Pancreas (tissue), 10 donors: ENCODE measurements around the gene ATP8A2. TPM values are rescaled to one million over a fixed set of nuclear protein-coding genes. Genes with fewer than 3 reads are reported as not detected.

Experiments
- ATAC-seq, 4 donors: fragments of 200-7000 bp; cut with Tn5 transposase; one replicate each; pipeline versions ENCODE4 v1.8.0 to v1.9.1; 2020; ENCODE audit warnings: mild to moderate bottlenecking in 4 of 4, moderate library complexity in 4 of 4
- DNase-seq, 6 donors: peaks; one replicate each; pipeline ENCODE4 v3.0.0-alpha.2; 2020
- FAIRE-seq: peaks from 2 replicates; lab custom pipeline; 2012; peaks lifted over from hg19 to GRCh38; lab: Jason Lieb, UNC
- H3K27ac ChIP-seq, 4 donors: fragments of 200-600 bp; sonication (generic); 1 replicate in 3 of 4; 2 replicates in 1 of 4; pipeline versions ENCODE4 v1.5.0 to v1.8.0; 2020
- H3K27me3 ChIP-seq, 4 donors: fragments of 200-600 bp; one replicate each; pipeline ENCODE4 v1.8.0; 2021
- H3K36me3 ChIP-seq, 3 donors: fragments of 200-600 bp; sonication (generic) in 1 of 3; one replicate each; pipeline versions ENCODE4 v1.5.0 to v1.8.0; 2020 to 2021
- H3K4me1 ChIP-seq, 3 donors: fragments of 200-600 bp; one replicate each; pipeline ENCODE4 v1.8.0; 2021
- H3K4me3 ChIP-seq, 4 donors: fragments of 200-600 bp; sonication (generic) in 2 of 4; one replicate each; pipeline versions ENCODE4 v1.5.0 to v1.8.0; 2020 to 2021
- H3K9me3 ChIP-seq, 4 donors: fragments of 200-600 bp; one replicate each; pipeline ENCODE4 v1.8.0; 2021
- WGBS, 2 donors: extraction: QIAGEN DNeasy Blood & Tissue Kit; methylation state at CpG; one replicate each; pipeline ENCODE4 v1.1.7; 2013; 5-methylcytosine and 5-hydroxymethylcytosine counted together
- intact Hi-C, 3 donors: fragments of 100-400 bp; cut with DNase I; formaldehyde crosslinking; loops; one replicate each; pipeline versions ENCODE4 v1.11.1 to v1.14.2; 2022
- polyA plus RNA-seq, 2 donors: library from polyadenylated mRNA; stranded (reverse); fragments of 200-250 nt; gene quantifications; one replicate each; pipeline ENCODE4 v1.2.3, GENCODE V29; 2013
- total RNA-seq, 6 donors: library from RNA; stranded (reverse); fragmentation: NEBNext Ultra II Directional in 4 of 6; extraction: Animal tissue kit (Norgen Biotek cat#: 25700) in 4 of 6; gene quantifications; one replicate each; pipeline versions ENCODE4 v1.2.1 to v1.2.4, GENCODE V29; 2021 to 2023
- TF ChIP-seq, protein P1 (sequence below), 4 donors: fragments of 200-600 bp; sonication (generic) in 3 of 4; IDR thresholded peaks; one replicate each; pipeline versions ENCODE4 v1.5.0 to v1.8.0; 2021; ENCODE audit warnings: antibody characterized with exemption in 4 of 4
- donor health status: healthy with polysubstance abuse.
- donor health status: DM: no; HTN: no; CAD: no; lungs with moderate emphysema.
- donor health status: DM: no; HTN: no; CAD: no.
- donor health status: control.
- donor health status: control.
- donor health status: Bipolar disorder and iron deficiency.
- donor health status: DM: yes; HTN: yes; CAD: no.
- donor health status: DM: no; HTN: no; CAD: no.
- donor health status: DM: no; HTN: no; CAD: no.
- donor health status: DM: yes; HTN: yes; CAD: no.

The ATP8A2 gene
- total and polyA plus RNA-seq, 8 donors: 0.04 to 0.28 (median 0.14) TPM

DNA sequence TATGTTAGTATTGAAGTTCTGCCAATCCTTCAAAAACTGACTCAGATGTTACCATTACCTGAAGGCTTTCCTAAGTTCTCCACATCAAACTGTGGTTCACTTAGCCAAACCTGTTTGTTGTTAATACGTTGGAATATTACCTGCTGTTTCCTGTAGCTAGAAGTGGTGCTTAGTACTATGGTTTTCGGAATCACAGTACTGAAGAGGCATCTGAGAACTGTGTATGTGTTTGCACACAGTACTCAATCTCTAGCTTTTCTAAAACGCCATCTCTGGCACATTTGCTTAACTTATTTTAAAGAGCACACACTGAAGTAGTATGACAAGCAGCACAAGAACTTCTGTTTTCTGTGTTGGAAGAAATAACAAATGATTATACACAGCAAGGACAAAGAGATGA, 431.9 kb downstream of the ATP8A2 start:
- TF ChIP-seq, protein P1, sequence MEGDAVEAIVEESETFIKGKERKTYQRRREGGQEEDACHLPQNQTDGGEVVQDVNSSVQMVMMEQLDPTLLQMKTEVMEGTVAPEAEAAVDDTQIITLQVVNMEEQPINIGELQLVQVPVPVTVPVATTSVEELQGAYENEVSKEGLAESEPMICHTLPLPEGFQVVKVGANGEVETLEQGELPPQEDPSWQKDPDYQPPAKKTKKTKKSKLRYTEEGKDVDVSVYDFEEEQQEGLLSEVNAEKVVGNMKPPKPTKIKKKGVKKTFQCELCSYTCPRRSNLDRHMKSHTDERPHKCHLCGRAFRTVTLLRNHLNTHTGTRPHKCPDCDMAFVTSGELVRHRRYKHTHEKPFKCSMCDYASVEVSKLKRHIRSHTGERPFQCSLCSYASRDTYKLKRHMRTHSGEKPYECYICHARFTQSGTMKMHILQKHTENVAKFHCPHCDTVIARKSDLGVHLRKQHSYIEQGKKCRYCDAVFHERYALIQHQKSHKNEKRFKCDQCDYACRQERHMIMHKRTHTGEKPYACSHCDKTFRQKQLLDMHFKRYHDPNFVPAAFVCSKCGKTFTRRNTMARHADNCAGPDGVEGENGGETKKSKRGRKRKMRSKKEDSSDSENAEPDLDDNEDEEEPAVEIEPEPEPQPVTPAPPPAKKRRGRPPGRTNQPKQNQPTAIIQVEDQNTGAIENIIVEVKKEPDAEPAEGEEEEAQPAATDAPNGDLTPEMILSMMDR (IDR thresholded peaks at IDR 0.05): no peak
- ATAC-seq (no peak), FAIRE-seq (no peak), DNase-seq (no peak)
- no peak overlapping the region for H3K27ac ChIP-seq
- no peaks in the 10 kb centered on the region for H3K36me3 ChIP-seq
- no peaks in the 10 kb centered on the region for H3K27me3 ChIP-seq
- 48 to 52% methylated on average over 3 of the region's 3 CpGs for WGBS, 2 donors
- intact Hi-C loops: no loop called here
- H3K9me3 ChIP-seq: no peaks in the 10 kb centered on the region
- H3K4me3 ChIP-seq: no peak overlapping the region
- no peaks in the 10 kb centered on the region for H3K4me1 ChIP-seq

DNA sequence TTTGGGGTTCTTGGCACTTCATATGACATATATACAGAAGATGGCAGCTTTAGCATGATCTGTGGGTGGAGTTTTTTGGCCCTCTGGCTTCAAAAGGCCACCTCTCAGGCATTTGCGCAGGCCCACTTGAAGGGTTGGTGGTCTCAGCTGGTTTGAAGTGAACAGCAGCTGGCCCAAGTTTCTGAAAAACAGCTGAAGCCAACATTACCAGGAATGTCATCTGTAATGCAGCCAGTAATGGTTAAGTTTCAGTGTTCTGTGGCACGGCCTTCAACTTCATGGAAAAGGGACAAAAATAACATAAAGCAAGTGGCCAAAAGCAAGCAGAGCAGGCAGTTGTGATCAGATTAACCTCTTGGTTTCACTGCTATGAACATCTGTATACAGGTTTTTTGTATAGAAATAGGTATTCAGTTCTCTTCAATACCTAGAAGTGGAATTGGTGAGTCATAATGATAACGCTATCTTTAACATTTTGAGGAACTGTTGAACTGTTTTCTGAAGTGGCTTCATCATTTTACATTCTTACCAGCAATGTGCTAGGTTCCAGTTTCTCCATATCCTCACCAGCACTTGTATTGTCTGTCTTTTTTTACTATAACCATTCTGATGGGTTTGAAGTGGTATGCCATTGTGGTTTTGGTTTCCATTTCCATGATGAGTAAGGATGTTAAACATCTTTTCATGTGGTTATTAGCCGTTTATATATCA, 434.6 kb downstream of the ATP8A2 start:
- Histone ChIP-seq H3K27me3 (no peaks in the 10 kb centered on the region), H3K27ac (no peak overlapping the region), H3K9me3 (no peaks in the 10 kb centered on the region), H3K4me1 (peaks cover 0 to 6% (median 4%) of the 10 kb centered on the region in 3 donors), H3K4me3 (no peak overlapping the region), H3K36me3 (no peaks in the 10 kb centered on the region)
- TF ChIP-seq, protein P1 (IDR thresholded peaks at IDR 0.05): no peak
- ATAC-seq (no peak), FAIRE-seq (no peak), DNase-seq (no peak)
- intact Hi-C loops: no loop called here
- WGBS, 2 donors: 68 to 79% methylated on average over 4 of the region's 4 CpGs

DNA sequence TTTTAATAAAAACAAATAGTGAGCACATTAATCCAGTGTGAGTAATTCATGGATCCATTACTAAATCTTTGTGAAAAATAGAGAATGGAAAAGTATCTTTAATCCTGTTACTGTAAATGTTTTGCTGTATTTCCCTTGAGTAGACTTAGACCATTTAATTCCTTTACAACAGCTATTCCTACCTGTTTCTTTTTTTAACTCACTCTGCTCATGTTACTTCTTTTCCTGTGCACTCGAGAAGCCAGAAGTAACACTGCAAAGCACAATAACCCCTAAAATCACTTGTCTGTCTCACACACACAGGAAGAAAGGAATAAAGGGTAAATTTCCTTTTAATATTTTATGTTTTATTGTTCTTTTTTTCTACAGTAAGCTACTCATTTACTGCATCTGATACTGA, 435.8 kb downstream of the ATP8A2 start:
- Histone ChIP-seq H3K9me3 (no peaks in the 10 kb centered on the region), H3K27ac (no peak overlapping the region), H3K4me1 (peaks cover 0 to 7% (median 6%) of the 10 kb centered on the region in 3 donors), H3K36me3 (no peaks in the 10 kb centered on the region), H3K27me3 (no peaks in the 10 kb centered on the region), H3K4me3 (no peak overlapping the region)
- no peak for ATAC-seq
- TF ChIP-seq, protein P1 (IDR thresholded peaks at IDR 0.05): no peak
- WGBS, 2 donors: 80 to 85% methylated on average over 1 of the region's 1 CpG
- no peak for DNase-seq
- intact Hi-C loops: no loop called here
- FAIRE-seq: no peak

DNA sequence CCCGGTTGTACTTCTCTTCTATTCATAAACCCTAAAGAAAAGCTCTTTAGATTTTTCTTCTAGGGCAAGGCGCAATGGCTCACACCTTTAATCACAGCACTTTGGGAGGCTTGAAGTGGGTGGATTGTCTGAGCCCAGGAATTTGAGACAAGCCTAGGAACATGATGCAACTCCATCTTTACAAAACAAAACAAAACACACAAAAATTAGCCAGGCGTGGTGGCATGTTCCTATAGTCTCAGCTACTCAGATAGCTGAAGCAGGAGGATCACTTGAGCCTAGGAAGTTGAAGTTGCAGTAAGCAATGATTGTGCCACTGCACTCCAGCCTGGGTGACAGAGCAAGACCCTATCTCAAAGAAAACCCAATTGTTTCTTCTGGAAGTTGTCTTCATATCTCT, 439.7 kb downstream of the ATP8A2 start:
- intact Hi-C loops: no loop called here
- TF ChIP-seq, protein P1 (IDR thresholded peaks at IDR 0.05): no peak
- Histone ChIP-seq H3K4me1 (peaks cover 0 to 7% (median 6%) of the 10 kb centered on the region in 3 donors), H3K27ac (no peak overlapping the region), H3K9me3 (no peaks in the 10 kb centered on the region), H3K27me3 (no peaks in the 10 kb centered on the region), H3K36me3 (no peaks in the 10 kb centered on the region), H3K4me3 (no peak overlapping the region)
- FAIRE-seq (no peak), ATAC-seq (no peak), DNase-seq (no peak)
- WGBS, 2 donors: 84 to 91% methylated on average over 3 of the region's 3 CpGs

DNA sequence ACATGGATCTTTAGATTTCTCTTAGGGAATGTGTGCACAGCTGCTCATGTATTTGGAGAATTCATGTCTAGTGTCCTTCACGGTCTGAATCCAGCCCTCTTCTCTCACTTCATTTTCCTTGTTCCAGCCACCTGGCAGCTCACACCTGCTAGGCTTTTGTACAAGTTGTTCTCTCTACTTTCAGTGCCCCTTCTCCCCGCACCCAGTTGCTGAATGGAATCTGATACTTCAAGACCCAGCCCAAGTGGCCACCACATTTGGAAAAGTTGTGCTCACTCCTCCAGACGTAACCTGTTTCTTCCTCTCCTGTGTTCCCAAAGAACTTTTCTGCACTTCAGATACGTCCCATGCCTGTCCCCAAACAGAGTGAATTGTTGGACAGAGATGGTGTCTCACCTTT, 444.5 kb downstream of the ATP8A2 start:
- 85 to 90% methylated on average over 4 of the region's 4 CpGs for WGBS, 2 donors
- DNase-seq (no peak), ATAC-seq (no peak), FAIRE-seq (no peak)
- Histone ChIP-seq H3K36me3 (no peaks in the 10 kb centered on the region), H3K27me3 (no peaks in the 10 kb centered on the region), H3K4me1 (peaks cover 2 to 9% (median 6%) of the 10 kb centered on the region in 3 donors), H3K9me3 (no peaks in the 10 kb centered on the region), H3K27ac (no peak overlapping the region), H3K4me3 (no peak overlapping the region)
- intact Hi-C loops: no loop called here
- TF ChIP-seq, protein P1 (IDR thresholded peaks at IDR 0.05): no peak
